Breast epithelium (tissue), 3 donors: Measurements from ENCODE around the gene SFMBT1.

Source experiments
- POLR2A ChIP-seq: fragments of 450-650 bp; IDR thresholded peaks from one replicate; pipeline ENCODE4 v1.6.1; 2016; ENCODE audit warnings: antibody characterized with exemption, mild to moderate bottlenecking, moderate library complexity
- TF ChIP-seq, protein P1 (sequence below), 3 donors: fragments of 450-650 bp; IDR thresholded peaks; one replicate each; pipeline ENCODE4 v1.5.1; 2016 to 2017; ENCODE audit warnings: antibody characterized with exemption in 3 of 3, mild to moderate bottlenecking in 3 of 3, moderate library complexity in 3 of 3

DNA sequence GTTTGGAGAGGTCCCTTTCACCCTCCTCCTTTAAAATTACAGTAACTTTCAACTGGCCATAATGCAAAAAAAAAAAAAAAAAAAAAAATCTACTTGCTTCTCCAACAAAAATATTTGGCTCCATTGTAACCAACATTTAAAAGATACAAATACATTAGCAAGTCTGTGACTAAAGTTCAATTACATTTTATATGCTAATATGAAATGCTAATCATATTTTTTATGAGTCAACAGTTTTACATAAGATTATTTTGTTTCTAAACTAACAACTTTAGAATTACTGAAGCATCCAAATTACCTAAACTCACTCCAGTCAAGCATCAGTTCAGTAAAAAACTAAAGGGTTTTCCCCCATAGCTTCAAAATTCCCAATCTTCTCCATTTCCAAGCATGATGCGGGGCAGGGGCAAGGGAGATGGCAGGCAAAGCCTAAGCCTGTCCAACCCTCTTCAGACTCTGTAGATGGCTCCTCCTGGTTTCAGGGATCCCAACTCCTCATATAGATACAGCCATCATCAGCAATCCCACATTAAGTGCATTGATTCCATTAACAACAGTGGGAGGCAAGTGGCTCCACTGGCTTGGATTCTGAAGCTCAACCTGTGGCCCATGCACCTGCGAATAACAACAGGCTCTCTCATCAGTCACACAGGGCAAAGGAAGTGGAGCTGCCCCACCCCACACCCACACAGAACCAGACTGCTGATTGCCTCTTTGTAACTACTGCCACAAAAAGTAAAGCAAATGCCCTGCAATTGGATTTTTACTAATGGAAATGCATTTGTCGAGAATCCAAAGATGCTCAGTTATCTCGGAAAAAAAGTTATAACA lies 15.0 kb downstream of the SFMBT1 start:
- TF ChIP-seq, protein P1, sequence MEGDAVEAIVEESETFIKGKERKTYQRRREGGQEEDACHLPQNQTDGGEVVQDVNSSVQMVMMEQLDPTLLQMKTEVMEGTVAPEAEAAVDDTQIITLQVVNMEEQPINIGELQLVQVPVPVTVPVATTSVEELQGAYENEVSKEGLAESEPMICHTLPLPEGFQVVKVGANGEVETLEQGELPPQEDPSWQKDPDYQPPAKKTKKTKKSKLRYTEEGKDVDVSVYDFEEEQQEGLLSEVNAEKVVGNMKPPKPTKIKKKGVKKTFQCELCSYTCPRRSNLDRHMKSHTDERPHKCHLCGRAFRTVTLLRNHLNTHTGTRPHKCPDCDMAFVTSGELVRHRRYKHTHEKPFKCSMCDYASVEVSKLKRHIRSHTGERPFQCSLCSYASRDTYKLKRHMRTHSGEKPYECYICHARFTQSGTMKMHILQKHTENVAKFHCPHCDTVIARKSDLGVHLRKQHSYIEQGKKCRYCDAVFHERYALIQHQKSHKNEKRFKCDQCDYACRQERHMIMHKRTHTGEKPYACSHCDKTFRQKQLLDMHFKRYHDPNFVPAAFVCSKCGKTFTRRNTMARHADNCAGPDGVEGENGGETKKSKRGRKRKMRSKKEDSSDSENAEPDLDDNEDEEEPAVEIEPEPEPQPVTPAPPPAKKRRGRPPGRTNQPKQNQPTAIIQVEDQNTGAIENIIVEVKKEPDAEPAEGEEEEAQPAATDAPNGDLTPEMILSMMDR (IDR thresholded peaks at IDR 0.05): no peak
- no peak for TF ChIP-seq POLR2A
